ENCODE results near the gene RASL10A. TPM values are rescaled to one million over a fixed set of nuclear protein-coding genes. Genes with fewer than 3 reads are reported as not detected.

The RASL10A gene
- total and polyA plus RNA-seq, 9 of the 15 experiments (the other 6 are each of a cell fraction or from before 2014, with no cell fraction given): 0.17 to 1.2 (median 0.45) TPM; not detected in 3

GRCh38 chr22:29268511-29269229 is 46.8 kb downstream of the RASL10A start (continued):
- no peak for TF ChIP-seq AFF4 (CRISPR knock-in tag; IDR thresholded peaks at IDR 0.05)
- TF ChIP-seq GTF2E2 (tag; IDR thresholded peaks at IDR 0.05): 0 out of 2 replicates have a peak, but pooled peaks have one; percentile 1
- TF ChIP-seq MYC (IDR thresholded peaks at IDR 0.05; ENCODE audit: low read depth, low read length): peak; percentile 85
- no peak for TF ChIP-seq MYC (CRISPR knock-in tag; IDR thresholded peaks at IDR 0.05; ENCODE audit: borderline replicate concordance, low read depth)
- 0 out of 2 replicates have a peak, but pooled peaks have one; percentile 11 for TF ChIP-seq ZNF395 (CRISPR knock-in tag; IDR thresholded peaks at IDR 0.05)
- 0 out of 2 replicates have a peak, but pooled peaks have one; percentile 23 for TF ChIP-seq ZBTB40 (IDR thresholded peaks at IDR 0.05)
- no peak for TF ChIP-seq ZBTB40 (CRISPR knock-in tag; IDR thresholded peaks at IDR 0.05)
- TF ChIP-seq ZNF134 (CRISPR knock-in tag; conservative IDR thresholded peaks at IDR 0.05): 0 out of 2 replicates have a peak, but pooled peaks have one; percentile 24
- no peak for TF ChIP-seq DPF2 (IDR thresholded peaks at IDR 0.05)

All from K562 (cell line).